ENCODE measurements around the gene EAF2.

DNA sequence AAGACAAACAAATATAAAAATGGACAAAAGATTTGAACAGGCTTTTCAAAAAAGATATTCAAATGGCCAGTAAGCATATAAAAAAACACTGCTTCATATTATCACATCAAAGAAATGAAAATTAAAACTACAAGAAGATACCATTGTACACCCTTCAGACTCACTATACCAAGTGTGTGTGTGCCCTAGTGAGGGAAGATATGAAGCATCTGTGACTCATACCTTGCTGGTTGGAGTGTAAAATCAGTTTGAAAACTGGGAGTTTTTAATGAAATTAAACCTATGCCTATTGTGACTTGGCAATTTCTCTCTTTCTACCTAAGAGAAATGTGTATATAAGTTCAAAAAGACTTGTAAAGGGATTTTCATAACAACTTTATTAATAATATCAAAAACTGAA, 35.7 kb downstream of the EAF2 start:
- TF ChIP-seq ZFX (IDR thresholded peaks at IDR 0.05; ENCODE audit: borderline replicate concordance) = no peak
- TF ChIP-seq, protein P1, sequence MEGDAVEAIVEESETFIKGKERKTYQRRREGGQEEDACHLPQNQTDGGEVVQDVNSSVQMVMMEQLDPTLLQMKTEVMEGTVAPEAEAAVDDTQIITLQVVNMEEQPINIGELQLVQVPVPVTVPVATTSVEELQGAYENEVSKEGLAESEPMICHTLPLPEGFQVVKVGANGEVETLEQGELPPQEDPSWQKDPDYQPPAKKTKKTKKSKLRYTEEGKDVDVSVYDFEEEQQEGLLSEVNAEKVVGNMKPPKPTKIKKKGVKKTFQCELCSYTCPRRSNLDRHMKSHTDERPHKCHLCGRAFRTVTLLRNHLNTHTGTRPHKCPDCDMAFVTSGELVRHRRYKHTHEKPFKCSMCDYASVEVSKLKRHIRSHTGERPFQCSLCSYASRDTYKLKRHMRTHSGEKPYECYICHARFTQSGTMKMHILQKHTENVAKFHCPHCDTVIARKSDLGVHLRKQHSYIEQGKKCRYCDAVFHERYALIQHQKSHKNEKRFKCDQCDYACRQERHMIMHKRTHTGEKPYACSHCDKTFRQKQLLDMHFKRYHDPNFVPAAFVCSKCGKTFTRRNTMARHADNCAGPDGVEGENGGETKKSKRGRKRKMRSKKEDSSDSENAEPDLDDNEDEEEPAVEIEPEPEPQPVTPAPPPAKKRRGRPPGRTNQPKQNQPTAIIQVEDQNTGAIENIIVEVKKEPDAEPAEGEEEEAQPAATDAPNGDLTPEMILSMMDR (IDR thresholded peaks at IDR 0.05) = no peak
